Endodermal cell (in vitro differentiated cells): Measurements from ENCODE around the gene IL1RL2. TPM values are rescaled to one million over a fixed set of nuclear protein-coding genes. Genes with fewer than 3 reads are reported as not detected.

Experiments
- DNase-seq: peaks from one replicate; pipeline ENCODE4 v3.0.0-alpha.2; 2017
- H3K27ac ChIP-seq: 2 replicates; pipeline ENCODE4 v1.5.1; 2013; ENCODE audit warnings: mild to moderate bottlenecking, low read depth, low read length, moderate library complexity
- H3K27me3 ChIP-seq: 2 replicates; pipeline ENCODE4 v1.6.1; 2013; ENCODE audit warnings: mild to moderate bottlenecking, low read length, moderate library complexity; ENCODE audit not compliant: insufficient read depth, control insufficient read depth, poor library complexity, severe bottlenecking
- H3K36me3 ChIP-seq: 2 replicates; pipeline ENCODE4 v1.7.0; 2013; ENCODE audit warnings: mild to moderate bottlenecking, low read length, moderate library complexity; ENCODE audit not compliant: control insufficient read depth, insufficient read depth
- H3K4me1 ChIP-seq: one replicate; pipeline ENCODE4 v1.7.0; 2013; ENCODE audit warnings: low read length; ENCODE audit not compliant: control insufficient read depth, insufficient read depth
- H3K4me3 ChIP-seq: 2 replicates; pipeline ENCODE4 v1.5.1; 2013; ENCODE audit warnings: mild to moderate bottlenecking, low read length, moderate library complexity
- H3K9ac ChIP-seq: 2 replicates; pipeline ENCODE4 v1.6.1; 2013; ENCODE audit warnings: mild to moderate bottlenecking, low read length, moderate library complexity; ENCODE audit not compliant: poor library complexity, severe bottlenecking; ENCODE audit errors: extremely low read depth
- H3K9me3 ChIP-seq: 2 replicates; pipeline ENCODE4 v1.6.1; 2013; ENCODE audit warnings: mild to moderate bottlenecking, low read length, moderate library complexity; ENCODE audit not compliant: control insufficient read depth
- H3K27ac Mint-ChIP-seq: 2 replicates; pipeline ENCODE4 v1.8.0; 2020; ENCODE audit warnings: mixed read lengths
- H3K27me3 Mint-ChIP-seq: 2 replicates; pipeline ENCODE4 v1.8.0; 2021; ENCODE audit warnings: mild to moderate bottlenecking, mixed read lengths; ENCODE audit not compliant: insufficient read depth
- H3K36me3 Mint-ChIP-seq: 2 replicates; pipeline ENCODE4 v1.8.0; 2020; ENCODE audit warnings: low read depth, mixed read lengths
- H3K4me1 Mint-ChIP-seq: 2 replicates; pipeline ENCODE4 v1.8.0; 2020; ENCODE audit warnings: mixed read lengths
- H3K4me3 Mint-ChIP-seq: 2 replicates; pipeline ENCODE4 v1.8.0; 2020; ENCODE audit warnings: mild to moderate bottlenecking, moderate library complexity, mixed read lengths
- H3K9me3 Mint-ChIP-seq: 2 replicates; pipeline ENCODE4 v1.8.0; 2020; ENCODE audit warnings: mild to moderate bottlenecking, mixed read lengths
- CTCF ChIP-seq: fragments of 200-600 bp; sonication (generic); conservative IDR thresholded peaks from 2 replicates; pipeline ENCODE4 v1.5.0; 2021; ENCODE audit warnings: antibody characterized with exemption, mild to moderate bottlenecking
- WGBS, 2 experiments: methylation state at CpG; one replicate each; pipeline versions ENCODE4 v1.1.5 to v1.1.7; 2013; ENCODE audit warnings: missing lambda C conversion rate in 2 of 2, mixed read lengths in 1 of 2; ENCODE audit not compliant: insufficient coverage in 1 of 2, insufficient read length in 1 of 2; 5-methylcytosine and 5-hydroxymethylcytosine counted together
- total RNA-seq, 2 donors: library from RNA; stranded (reverse); fragmentation: NEBNext Ultra II Directional in 1 of 2; extraction: Animal tissue kit (Norgen Biotek cat#: 25700) in 1 of 2; gene quantifications; 2 replicates in 1 of 2; 3 replicates in 1 of 2; pipeline ENCODE4 v1.2.1, GENCODE V29; 2021

IL1RL2 gene
- total RNA-seq, 2 donors from 2014 or later: 0.38 to 0.44 TPM

GRCh38 chr2:102139851-102140250, 47.0 kb upstream of the IL1RL2 start:
- WGBS, 2 experiments: 45% methylated on average over 1 of the region's 1 CpG; no CpG with 5 or more reads in 1 of the 2 experiments
- H3K4me1 Mint-ChIP-seq: peaks cover 10% of the 10 kb centered on the region
- Histone ChIP-seq H3K36me3 (no peaks in the 10 kb centered on the region), H3K9ac (no peak overlapping the region), H3K27me3 (peaks cover 24% of the 10 kb centered on the region), H3K27ac (no peak overlapping the region), H3K4me3 (no peak overlapping the region), H3K4me1 (no peaks in the 10 kb centered on the region), H3K9me3 (peaks cover 5% of the 10 kb centered on the region)
- peaks cover 50% of the 10 kb centered on the region for H3K27me3 Mint-ChIP-seq
- DNase-seq: no peak
- no peaks in the 10 kb centered on the region for H3K9me3 Mint-ChIP-seq
- no peak overlapping the region for H3K27ac Mint-ChIP-seq
- TF ChIP-seq CTCF: no peak
- H3K4me3 Mint-ChIP-seq: no peak overlapping the region
- no peaks in the 10 kb centered on the region for H3K36me3 Mint-ChIP-seq

- no peak for TF ChIP-seq CTCF
- Histone ChIP-seq H3K36me3 (no peaks in the 10 kb centered on the region), H3K27me3 (peaks cover 24% of the 10 kb centered on the region), H3K27ac (no peak overlapping the region), H3K9ac (no peak overlapping the region), H3K4me3 (no peak overlapping the region), H3K9me3 (peaks cover 8% of the 10 kb centered on the region), H3K4me1 (no peaks in the 10 kb centered on the region)
- DNase-seq: no peak
- 94 to 100% methylated on average over 1 to 2 of the region's 2 CpGs for WGBS, 2 experiments
- Mint-ChIP-seq H3K9me3 (peaks cover 3% of the 10 kb centered on the region), H3K36me3 (peaks cover 1% of the 10 kb centered on the region), H3K4me1 (peaks cover 10% of the 10 kb centered on the region), H3K27ac (no peak overlapping the region), H3K4me3 (no peak overlapping the region), H3K27me3 (peaks cover 55% of the 10 kb centered on the region)
These were observed 46.4 kb upstream of the IL1RL2 start for GRCh38 chr2:102140377-102140776.

GRCh38 chr2:102141011-102141943, 45.5 kb upstream of the IL1RL2 start:
- peak overlapping the region; percentile 56 for H3K4me3 Mint-ChIP-seq
- H3K4me1 ChIP-seq: no peaks in the 10 kb centered on the region
- no peak overlapping the region for H3K4me3 ChIP-seq
- WGBS, 2 experiments: 86 to 87% methylated on average over 11 to 15 of the region's 15 CpGs
- peaks cover 24% of the 10 kb centered on the region for H3K27me3 ChIP-seq
- peaks cover 10% of the 10 kb centered on the region for H3K4me1 Mint-ChIP-seq
- peaks cover 61% of the 10 kb centered on the region for H3K27me3 Mint-ChIP-seq
- TF ChIP-seq CTCF: no peak
- H3K27ac Mint-ChIP-seq: no peak overlapping the region
- H3K36me3 ChIP-seq: no peaks in the 10 kb centered on the region
- H3K9me3 ChIP-seq: peaks cover 15% of the 10 kb centered on the region
- no peak overlapping the region for H3K27ac ChIP-seq
- DNase-seq: no peak
- H3K9ac ChIP-seq: no peak overlapping the region
- H3K9me3 Mint-ChIP-seq: peaks cover 9% of the 10 kb centered on the region
- H3K36me3 Mint-ChIP-seq: peaks cover 3% of the 10 kb centered on the region
